DMS53 treated with DMSO at 0.1 percent for 48 hours (cell line): ENCODE measurements around the gene TBC1D22A.

Source experiments
- DNase-seq: peaks from one replicate; lab custom pipeline; 2025; ENCODE audit not compliant: unreplicated experiment; lab: John Stamatoyannopoulos, UW

Gene TBC1D22A

DNA sequence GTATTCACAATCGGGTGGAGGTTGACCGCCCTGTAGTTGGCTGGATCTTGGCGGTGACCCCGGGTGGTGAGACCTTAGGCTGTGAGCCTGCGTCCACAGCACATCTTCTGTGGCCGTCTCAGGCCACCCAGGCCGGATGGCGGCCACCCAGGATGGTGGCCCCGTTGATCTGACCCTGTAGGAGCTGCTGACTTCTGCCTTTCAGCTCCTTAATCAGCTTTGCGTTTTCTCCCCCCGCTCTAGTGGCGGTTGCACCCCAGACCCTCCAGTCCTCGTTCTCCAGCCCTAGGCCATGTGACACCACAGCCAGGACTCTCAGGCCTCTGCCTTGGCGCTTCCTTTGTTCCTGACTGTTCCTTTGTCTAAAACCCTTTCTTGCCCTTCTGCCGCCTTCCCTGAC is 244.0 kb downstream of the TBC1D22A start:
- DNase-seq, result no peak

DNA sequence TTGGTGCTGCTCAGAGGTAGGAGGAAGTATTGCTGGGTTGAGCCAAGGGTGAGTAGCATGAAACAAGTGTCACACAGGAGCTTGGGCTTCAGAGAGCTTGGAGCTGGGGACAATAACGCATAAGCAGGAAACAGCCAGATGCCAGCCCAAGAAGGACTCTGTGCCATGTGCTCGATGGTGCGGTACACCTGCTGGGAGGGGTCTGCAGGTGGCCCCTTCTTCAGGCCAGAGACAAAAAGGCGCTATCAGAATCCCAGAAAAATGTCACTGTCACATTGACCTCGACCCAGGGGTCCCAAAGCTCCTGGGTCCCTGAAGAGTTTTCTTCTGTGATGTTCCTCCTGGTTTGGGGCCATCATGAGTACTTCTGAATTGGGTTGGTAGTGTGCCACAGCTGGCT is 244.4 kb downstream of the TBC1D22A start:
- no peak for DNase-seq

DNA sequence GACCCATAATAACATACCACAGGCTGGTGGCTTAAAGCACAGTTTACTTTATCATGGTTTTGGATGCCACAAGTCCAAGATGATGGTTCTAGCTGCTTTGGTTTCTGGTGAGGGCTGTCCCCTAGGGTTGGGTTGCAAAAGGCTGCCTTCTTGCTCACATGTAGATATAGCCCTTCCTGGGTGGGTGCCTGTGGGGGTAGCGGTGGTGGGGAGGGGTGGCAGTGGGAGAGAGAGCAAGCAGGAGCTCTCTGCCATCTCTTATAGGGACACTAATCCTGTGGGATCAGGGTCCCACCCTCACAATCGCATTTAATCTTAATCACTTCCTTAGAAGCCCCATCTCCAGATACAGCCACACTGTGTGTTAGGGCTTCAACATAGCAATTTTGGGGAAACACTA is 245.0 kb downstream of the TBC1D22A start:
- DNase-seq, result no peak

DNA sequence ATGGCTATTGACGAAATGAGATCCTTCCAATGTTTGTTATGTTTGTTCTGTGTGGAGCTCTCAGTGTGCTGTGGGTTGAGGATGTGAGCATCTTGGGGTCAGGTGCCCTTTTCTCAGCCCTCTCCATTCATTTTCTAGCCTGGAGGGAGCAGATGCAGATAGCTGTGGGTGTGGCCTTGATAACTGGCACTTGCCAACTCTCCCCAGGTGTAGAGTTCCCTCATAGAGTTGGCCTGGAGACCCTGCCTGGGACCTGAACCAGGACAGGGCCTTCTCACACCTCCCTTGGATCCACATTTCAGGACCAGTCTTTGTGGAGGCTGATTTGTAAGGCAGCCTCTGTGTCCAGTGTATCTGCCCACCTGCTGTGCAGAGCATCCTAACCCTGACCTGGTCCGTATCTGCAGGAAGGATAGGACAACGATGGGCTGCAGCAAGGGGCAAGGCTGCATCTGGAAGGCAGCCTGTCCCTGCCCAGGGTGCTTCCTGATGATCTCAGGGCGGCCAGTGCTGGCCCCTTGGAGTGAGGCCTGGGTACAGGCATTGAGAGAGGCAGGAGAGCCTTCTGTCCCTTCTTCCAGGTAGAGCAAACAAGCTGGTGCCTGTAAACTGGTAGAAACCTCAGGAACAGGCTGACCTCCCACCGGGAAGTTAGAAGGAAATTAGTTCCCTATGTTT is 245.9 kb downstream of the TBC1D22A start:
- DNase-seq, result no peak

DNA sequence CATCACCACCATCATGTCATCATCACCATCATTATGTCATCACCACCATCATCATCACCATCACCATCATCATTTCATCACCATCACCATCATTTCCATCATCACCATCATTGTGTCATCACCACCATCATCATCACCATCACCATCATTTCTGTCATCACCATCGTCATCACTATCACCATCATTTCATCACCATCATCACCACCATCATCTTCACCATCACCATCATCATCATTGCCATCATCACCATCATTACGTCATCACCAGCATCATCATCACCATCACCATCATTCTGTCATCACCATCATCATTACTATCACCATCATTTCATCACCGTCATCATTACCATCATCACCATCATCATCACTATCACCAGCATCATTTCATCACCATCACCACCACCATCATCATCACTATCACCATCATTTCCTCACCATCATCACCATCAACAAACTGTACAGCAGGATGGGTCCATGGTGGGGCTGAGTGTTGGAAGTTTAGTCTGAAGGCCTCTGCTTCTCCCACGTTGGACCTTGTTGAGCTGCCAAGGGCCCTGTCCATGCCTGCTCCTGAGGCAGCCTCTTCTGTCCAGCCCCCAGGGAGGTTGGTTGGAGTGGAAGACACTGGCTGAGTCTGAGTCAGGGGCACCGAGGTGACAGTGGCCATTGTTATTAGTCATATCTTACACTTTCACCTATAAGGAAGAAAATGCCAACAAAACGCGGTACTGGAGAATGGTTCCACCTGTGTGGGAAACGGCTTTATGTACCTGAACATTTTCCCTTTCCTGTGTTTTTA is 247.1 kb downstream of the TBC1D22A start:
- DNase-seq, result no peak

DNA sequence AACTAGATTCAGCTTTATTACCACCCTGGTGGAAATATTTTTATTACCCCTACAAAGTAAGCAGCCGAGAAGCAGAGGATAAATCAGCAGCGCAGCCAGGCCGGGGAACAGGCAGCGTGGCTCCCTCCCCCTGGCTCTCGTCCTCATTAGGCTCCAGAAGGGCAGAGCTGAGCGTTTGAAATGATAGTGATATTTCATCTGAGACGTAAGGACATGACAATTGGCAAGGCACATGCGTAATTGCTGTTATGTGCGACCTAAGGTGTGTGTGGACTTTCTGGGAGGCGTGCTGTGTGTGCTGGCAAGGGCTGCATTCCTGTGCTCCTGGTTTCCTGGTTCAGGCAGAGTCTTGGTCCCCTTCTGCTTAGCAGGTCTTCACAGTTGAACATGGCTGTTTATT is 247.8 kb downstream of the TBC1D22A start:
- DNase-seq, result no peak

DNA sequence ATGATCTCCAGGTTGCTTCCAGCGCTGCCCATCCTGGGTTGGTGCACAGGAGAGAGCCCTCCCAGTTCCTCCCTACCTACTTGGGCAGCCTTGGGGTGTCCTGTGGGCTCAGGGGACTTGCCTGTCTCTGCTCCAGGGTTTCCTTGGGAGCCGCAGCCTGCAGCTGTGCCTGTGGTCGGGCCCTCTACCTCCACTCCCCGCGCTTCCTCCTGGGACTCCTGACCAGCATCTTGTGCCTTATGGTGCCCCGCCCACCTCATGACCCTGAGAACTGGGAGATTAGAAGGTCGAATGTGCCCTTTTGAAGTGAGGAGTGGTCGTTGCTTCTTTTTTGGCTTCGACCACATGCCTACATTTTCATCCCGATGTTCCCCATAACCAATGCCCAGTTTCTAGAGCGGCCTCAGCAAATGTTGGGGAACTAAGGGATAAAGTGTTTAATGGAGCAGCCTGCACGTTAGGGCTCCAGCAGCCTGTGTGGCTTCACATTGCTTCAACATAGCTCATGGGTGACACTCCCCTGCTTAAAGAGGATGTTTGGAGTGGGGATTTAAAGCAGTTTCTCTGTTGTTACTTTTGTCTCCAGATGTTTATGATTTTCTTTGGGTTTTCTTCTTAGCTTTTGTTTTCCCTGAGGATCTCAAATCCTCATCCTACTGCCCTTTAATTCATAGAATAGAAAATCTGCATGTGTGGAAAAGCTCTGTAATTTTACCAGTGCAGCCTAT is 248.8 kb downstream of the TBC1D22A start:
- no peak for DNase-seq

DNA sequence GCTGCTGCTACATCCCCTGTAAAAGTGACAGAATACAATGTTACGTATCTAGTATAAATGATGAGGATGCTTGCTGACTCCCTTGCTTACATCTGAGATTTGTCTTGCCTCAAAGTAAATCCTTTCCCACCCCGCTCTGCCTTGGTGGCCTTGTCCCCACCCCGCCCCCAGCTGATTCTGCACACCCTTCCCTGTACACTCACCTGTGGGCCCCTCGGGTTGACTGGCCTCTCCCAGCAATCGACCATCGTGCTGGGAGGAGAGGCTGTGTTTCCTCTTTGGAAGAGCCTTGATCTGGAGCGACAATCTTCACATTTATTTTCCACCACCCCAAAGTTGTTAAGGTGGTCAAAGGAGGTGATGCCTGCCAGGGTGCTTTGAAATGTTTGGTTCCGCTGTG is 249.4 kb downstream of the TBC1D22A start:
- DNase-seq, result no peak

DNA sequence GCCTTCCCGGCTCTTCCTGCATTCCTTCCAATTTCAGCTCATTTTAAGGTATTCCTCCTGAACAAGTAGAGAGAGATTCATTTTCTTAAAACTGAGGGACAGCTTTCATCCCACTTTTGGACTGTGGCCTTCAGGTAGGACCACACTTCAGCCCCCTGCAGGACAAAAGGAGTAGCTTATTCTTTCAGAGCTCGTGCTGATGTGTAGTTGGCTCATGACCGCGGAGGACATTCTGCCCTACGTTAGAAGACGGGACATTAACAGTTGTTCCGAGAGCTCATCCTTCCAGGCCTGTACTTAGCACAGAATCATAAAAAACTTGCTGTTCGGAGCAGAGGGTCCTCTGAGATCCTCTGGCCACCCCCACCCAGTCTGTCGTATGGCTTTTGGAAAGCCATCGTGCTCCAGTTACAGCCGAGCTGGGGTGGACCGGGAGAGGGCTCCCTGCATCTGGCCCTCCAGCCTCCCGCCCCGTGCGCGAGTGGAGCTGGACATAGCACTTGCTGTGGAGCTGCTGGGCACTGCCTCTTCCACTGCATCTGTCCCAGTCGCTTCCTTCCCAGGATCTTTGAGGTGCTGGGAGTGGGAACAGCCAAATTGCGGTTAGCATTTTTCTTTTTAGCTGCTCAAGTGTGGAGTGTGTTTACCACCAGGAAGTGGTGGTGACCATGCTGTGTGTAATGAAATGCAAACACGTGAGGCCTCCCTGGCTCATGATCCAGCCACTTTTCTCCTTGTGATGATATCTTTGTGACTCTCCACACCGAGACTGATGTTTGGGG is 250.3 kb downstream of the TBC1D22A start:
- no peak for DNase-seq

DNA sequence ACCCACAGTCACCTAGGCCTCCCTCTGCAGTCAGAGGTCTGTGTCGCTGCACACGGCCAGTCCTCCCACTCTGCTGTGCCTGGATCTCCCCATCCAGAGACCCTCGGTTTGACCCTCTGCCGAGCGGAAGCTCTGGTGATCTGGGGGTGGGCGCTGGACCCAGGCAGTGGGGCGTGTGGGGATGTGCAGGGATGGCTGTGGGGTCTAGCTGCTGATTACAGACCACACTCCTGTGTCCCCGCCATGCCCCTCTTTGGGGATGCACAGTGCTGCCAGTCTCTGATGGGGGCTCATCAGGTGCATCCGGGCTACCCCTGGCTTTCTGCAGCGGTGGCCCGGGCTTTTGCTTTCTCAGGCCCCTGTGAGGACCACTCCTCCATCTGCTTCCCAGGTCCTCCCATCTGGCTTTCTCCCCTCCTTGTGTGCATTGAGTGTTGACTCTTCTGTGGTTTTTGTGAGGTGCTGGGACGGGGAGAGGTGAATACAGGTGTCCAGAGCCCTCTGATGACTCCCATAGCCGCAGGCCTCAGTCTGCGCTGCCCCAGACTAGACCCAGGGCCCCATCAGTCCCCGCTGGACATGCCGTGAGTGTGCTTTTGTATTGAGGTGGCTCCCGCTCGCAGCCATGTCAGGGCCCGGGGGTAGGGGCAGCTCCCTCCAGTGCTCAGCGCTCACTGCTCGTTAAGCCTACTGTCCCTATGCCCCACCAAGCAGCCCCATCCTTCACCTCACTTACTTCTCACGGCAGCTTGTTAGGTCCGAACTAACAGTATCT is 251.6 kb downstream of the TBC1D22A start:
- no peak for DNase-seq

DNA sequence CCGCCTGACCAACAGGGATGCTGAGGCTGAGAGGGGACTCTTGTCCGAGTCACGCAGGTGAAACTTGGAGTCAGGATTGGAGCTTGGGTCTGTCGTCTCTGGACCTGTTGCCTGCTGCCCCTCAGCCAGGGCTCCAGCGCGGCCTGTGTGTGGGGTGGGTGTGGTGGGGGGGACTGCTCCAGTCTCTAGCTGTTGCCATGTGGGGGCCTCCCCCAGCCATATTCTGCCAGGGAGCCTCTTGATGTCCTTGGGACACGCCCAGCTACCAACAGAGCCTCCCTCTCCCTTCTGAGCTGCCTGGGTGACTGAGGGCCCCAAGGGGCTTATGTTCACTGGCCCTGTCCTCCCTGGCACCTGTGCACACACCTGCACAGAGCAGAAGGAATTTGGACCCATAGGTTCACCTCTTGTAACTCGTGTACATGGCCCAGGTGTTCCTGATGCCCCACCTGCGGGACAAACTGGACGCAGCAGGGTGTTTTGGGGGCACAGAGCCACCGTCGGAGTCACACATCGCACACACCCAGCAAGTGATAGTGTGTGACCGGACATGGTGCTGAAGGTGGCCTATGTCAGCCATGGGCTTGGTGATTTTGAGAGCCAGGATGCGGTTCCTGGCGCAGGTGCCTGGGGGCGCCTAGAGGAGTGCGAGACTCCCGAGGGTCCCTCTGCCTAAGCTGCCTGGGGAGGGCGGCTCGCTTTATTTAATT is 252.3 kb downstream of the TBC1D22A start:
- no peak for DNase-seq

DNA sequence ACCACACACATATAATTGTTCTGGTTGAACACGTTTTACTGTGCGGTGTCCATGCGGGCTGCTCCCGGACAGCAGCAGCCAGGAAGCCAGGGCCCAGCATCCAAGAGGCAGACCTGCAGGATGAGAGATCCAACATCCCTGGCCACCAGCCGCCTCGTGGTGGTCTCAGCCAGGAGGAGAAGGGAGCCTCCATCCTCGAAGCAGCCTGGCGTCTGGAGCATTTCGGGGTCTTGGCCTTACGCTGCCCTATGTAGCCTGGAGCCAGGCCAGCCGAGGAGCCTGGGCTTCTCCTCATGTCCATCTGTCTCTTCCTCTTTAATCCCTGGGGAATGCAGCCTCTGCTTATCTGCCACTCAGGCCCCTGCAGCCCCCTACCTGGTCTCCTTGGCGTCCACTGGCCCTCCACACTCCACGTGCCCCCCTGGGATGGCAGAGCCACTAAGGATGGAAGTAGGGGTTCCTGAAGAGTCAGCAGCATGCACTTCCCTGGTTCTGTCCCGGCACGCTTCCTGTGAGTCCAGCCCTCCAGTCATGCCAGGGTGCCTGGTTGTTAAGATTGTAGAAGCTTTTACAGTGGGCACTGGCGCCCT is 253.2 kb downstream of the TBC1D22A start:
- no peak for DNase-seq

DNA sequence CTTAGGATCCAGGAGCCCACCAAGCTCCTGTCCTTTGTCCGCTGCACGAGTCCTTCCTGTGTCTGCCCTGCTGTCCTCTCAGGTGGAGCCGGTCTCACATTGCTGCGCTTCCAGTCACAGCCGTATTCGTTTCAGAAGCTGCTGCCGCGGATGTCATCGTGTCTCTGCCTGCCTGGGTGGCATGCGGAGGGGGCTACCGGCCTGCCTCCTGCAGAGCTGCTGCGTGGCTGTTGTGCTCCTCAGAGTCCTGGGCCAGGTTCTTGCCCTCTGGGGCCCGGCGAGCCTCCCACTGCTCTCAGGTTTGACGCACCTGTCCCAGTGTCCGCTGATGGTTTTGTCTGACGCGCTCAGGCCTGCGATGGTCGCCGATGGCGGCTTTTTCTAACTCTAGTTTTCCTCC is 254.2 kb downstream of the TBC1D22A start:
- no peak for DNase-seq

DNA sequence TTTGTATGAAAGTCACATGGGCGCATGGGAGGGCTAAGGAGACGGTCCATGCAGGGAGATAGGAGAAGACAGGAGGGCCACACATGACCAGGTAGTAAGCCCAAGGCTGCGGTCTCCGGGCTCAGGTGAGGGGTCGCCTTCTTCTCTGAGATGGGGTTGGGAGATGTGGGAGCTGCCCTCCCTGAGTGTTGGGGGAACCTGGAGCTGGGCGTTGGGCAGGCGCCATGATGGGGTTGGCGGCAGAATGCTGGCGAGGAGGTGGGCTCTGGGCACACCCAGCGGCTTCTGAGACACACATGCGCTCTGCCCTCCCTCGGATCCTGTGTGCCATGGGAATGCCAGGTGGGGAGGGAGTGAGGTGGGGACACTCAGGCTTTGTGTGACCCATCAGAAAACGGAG is 254.8 kb downstream of the TBC1D22A start:
- no peak for DNase-seq

DNA sequence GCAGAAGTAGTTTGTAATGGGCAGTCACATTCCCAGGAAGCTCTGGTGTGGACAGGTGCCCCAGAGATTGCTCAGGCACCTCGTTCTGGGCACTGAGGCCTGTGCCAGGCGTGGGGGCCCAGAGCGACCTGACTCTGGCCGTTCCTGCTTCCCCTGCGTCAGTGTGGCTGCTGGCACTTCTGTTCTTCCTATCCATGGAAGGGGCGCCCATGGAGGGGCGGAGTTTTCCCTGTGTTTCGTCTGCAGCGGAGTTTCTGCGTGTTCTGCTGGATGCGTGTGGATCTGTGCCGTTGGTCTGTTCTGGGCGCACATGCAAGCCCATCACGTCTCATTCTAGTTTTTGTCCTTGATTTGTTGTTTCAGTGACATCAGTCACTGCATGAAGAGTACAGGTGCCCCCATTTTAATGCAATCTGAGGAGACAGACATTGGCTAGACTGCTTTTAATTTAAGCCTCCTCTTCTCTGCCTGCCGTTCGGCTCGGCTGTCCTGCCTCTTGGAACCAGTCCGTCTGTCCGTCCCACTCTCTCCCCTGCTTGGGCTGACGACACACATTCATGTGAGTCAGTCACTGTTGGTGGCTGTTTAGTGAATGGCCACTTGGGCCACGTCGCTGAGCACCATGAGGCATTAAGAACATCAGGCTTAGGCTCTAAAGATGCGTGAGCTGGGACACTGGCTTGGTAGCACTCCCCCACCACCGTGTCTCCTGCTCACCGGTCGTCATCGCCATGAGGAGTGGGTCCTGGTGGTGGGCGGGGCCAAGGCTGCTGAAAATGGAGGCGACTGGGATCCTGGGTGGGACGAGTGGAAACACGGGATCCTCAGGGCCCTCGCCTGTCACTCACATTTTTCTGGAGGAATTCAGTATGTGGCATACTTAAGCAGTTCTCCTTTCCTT is 255.8 kb downstream of the TBC1D22A start:
- DNase-seq, result no peak

DNA sequence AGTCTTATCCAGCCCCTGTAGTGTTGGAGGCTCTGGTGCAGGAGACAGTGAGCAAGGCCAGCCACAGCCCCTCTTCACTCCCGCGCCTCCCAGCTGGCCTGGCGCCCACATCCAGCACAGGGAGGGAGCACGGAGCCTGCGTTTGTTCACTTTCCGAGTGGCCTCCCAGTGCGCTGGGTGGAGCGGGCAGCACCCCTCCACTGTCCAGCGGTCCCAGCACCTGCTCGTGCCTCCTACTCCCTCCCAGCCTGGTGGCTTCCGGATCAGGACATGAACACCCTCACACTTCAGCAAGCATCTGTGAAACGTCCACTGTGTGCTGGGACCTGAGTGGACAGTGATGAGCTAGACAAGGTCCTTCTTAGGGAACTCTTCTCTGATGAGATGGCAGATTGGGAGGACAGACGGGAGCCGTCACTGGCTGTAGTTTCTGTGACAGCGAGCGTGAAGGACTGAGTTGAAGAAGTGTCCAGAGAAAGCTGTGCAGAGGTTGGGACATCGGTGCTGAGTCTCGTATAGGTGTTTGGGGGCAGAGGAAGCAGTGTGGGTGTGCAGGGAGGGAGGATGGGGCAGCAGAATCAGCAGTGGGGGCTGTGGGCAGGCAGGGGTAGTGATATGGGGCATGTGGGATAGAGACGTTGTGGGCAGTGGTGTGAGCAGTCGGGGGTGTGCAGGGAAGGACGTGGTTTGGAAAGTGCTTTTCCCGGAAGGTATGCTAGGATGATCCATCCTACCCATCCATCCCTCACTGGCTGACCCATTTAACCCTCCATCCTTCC is 256.8 kb downstream of the TBC1D22A start:
- no peak for DNase-seq

DNA sequence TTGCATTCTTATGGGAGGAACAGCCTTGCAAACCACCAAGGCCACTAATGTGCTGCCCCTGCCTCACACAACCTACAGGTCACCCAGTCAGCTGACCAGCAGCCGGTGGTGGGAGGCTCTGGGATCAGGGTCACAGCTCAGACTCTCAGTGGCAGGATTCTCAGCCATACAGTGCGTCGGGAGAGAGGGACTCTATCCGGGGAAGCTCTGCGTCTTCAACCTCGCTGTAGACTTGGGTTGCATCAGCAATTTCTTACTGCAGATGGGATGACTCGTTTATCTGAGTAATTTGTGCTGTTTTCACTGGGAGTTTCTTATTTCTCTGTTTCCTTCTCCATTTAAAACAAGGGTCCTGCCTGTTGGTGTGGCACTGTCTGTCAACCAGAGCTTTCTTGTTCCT is 257.7 kb downstream of the TBC1D22A start:
- DNase-seq, result no peak
